PC-9 (cell line): ENCODE data around the gene PHLPP1.

Experiments used
- EZH2 ChIP-seq: fragments of 200-600 bp; sonication (generic); IDR thresholded peaks from 2 replicates; pipeline ENCODE4 v1.8.0; 2017; ENCODE audit warnings: antibody characterized with exemption, low read depth
- TF ChIP-seq, protein P1 (sequence below): fragments of 200-600 bp; sonication (generic); conservative IDR thresholded peaks from 2 replicates; pipeline ENCODE4 v1.6.1; 2017; ENCODE audit warnings: mixed run types, antibody characterized with exemption, mild to moderate bottlenecking, moderate library complexity

DNA sequence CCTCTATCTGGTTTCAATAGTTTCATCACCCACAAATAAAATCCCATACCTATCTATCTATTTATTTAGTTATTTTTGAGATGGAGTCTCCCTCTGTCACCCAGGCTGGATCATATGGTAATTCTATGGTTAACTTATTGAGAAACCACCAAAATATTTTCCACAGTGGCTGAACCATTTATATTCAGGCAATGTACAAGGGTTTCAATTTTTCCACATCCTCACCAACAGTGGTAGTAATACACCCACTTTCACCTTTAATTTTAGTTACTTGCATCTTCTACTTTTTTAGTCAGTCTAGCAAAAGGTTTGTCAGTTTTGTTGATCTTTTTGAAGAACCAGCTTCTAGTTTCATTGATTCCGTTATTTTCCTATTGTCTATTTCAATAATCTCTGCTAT is 46.1 kb upstream of the PHLPP1 start:
- TF ChIP-seq, protein P1, sequence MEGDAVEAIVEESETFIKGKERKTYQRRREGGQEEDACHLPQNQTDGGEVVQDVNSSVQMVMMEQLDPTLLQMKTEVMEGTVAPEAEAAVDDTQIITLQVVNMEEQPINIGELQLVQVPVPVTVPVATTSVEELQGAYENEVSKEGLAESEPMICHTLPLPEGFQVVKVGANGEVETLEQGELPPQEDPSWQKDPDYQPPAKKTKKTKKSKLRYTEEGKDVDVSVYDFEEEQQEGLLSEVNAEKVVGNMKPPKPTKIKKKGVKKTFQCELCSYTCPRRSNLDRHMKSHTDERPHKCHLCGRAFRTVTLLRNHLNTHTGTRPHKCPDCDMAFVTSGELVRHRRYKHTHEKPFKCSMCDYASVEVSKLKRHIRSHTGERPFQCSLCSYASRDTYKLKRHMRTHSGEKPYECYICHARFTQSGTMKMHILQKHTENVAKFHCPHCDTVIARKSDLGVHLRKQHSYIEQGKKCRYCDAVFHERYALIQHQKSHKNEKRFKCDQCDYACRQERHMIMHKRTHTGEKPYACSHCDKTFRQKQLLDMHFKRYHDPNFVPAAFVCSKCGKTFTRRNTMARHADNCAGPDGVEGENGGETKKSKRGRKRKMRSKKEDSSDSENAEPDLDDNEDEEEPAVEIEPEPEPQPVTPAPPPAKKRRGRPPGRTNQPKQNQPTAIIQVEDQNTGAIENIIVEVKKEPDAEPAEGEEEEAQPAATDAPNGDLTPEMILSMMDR, result no peak
- no peak for TF ChIP-seq EZH2
